HG03175 (cell line): ENCODE results near the gene RLF.

Experiments used
- ATAC-seq: cut with Tn5 transposase; IDR thresholded peaks from one replicate; pipeline ENCODE4 v1.9.1; 2021; ENCODE audit warnings: mild to moderate bottlenecking, moderate library complexity; ENCODE audit not compliant: unreplicated experiment

RLF gene, protein sequence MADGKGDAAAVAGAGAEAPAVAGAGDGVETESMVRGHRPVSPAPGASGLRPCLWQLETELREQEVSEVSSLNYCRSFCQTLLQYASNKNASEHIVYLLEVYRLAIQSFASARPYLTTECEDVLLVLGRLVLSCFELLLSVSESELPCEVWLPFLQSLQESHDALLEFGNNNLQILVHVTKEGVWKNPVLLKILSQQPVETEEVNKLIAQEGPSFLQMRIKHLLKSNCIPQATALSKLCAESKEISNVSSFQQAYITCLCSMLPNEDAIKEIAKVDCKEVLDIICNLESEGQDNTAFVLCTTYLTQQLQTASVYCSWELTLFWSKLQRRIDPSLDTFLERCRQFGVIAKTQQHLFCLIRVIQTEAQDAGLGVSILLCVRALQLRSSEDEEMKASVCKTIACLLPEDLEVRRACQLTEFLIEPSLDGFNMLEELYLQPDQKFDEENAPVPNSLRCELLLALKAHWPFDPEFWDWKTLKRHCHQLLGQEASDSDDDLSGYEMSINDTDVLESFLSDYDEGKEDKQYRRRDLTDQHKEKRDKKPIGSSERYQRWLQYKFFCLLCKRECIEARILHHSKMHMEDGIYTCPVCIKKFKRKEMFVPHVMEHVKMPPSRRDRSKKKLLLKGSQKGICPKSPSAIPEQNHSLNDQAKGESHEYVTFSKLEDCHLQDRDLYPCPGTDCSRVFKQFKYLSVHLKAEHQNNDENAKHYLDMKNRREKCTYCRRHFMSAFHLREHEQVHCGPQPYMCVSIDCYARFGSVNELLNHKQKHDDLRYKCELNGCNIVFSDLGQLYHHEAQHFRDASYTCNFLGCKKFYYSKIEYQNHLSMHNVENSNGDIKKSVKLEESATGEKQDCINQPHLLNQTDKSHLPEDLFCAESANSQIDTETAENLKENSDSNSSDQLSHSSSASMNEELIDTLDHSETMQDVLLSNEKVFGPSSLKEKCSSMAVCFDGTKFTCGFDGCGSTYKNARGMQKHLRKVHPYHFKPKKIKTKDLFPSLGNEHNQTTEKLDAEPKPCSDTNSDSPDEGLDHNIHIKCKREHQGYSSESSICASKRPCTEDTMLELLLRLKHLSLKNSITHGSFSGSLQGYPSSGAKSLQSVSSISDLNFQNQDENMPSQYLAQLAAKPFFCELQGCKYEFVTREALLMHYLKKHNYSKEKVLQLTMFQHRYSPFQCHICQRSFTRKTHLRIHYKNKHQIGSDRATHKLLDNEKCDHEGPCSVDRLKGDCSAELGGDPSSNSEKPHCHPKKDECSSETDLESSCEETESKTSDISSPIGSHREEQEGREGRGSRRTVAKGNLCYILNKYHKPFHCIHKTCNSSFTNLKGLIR (N-terminal part only)

DNA sequence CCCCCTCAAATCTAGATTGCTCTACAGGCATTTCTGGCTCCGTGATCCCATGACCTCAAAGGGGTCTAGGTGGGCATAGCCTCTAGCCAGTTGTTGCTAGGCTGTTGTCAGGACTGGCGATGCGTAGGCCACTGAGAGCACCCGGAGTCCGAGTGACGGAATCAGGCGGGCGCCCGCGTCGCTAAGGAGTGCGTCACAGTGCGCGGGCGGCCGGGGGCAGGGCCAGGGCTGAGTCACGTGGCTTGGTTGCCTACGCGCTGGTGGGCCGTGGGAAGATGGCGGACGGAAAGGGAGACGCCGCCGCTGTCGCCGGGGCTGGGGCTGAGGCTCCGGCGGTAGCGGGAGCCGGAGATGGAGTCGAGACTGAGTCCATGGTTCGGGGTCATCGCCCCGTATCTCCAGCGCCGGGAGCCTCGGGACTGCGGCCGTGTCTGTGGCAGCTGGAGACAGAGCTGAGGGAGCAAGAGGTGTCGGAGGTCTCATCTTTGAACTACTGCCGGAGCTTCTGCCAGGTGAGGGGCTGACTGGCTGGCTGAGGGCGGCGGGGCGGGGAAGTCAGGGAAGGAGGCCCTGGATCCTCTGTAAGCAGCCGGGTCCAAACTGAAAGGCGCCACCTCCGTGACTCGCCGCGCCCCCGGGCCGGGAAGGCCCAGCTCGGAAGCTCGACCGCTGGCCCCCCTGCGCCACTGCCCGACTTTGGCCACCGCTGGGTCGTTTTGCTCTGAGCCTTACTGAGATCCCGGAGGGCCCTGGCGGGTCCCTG lies at the start of gene RLF:
Gene RLF, plus strand, starts transcription at position 263 of the 763 bp plus-strand sequence. Its CDS starts 13 bp downstream, at position 276.
- ATAC-seq = peak; percentile 96

DNA sequence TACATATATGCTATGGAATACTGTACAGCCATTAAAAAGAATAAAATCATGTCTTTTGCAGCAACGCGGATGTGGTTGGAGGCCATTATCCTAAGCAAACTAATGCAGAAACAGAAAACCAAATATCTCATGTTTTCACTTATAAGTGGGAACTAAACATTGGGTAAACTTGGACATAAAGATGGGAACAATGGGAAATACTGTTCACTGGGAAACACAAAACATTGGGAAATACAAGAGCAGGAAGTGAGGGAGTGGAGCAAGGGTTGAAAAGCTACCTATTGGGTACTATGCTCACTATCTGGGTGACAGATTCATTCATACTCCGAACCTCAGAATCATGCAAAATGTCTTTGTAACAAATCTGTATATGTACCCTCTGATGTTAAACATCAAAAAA lies 46.8 kb upstream of the RLF start:
- ATAC-seq = no peak

DNA sequence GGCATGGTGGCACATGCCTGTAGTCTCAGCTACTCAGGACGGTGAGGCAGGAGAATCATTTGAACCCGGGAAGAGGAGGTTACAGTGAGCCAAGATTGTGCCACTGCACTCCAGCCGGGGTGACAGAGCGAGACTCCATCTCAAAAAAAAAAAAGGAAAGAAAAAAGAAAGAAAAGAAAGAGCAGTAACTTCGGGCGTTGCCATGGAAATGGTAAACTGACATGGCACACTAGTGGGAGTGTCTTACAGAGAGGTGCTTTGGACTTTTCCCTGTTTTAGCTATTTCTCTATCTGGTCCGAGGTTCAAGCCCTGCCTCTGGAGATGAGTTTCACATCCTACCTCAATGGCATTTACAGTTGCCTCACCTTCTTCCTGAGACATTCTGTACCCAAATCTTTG lies 41.1 kb upstream of the RLF start:
- no peak for ATAC-seq

DNA sequence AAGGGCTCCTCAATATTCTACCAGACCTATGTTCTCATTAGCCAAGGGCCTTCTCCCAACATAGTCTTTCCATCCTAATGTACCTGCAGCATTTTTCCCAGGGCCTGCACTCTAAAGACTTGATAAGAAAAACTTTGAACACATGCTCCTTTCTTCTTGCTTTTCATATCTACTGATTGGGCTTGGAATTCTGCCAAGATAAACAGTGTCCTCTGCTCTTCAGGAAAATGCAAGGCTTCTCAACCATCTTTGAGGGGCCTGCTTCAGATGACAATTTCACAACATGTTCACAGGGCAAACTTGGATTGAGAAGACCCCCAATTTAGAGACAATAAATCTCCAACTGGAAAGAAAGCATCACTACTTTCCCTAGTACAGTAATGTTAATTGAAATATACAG lies 38.3 kb upstream of the RLF start:
- ATAC-seq = no peak

DNA sequence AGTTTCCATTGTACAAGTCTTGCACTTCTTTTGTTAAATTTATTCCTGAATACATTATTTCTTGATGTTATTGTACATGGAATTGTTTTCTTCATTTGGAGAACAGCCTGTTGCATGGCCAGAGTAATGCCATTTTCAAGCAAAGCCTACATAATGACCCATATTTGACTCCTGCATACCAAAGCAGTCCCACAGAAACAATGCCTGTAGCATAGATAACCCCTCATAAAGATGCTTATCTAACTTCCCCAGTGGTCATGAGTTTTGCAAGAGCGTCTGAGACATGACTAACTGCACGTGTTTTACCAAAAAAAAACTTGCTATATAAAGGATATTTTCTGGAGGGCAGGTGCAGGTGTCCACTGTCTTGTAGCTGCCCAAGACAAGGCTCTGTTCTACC lies 30.3 kb upstream of the RLF start:
- ATAC-seq = no peak

DNA sequence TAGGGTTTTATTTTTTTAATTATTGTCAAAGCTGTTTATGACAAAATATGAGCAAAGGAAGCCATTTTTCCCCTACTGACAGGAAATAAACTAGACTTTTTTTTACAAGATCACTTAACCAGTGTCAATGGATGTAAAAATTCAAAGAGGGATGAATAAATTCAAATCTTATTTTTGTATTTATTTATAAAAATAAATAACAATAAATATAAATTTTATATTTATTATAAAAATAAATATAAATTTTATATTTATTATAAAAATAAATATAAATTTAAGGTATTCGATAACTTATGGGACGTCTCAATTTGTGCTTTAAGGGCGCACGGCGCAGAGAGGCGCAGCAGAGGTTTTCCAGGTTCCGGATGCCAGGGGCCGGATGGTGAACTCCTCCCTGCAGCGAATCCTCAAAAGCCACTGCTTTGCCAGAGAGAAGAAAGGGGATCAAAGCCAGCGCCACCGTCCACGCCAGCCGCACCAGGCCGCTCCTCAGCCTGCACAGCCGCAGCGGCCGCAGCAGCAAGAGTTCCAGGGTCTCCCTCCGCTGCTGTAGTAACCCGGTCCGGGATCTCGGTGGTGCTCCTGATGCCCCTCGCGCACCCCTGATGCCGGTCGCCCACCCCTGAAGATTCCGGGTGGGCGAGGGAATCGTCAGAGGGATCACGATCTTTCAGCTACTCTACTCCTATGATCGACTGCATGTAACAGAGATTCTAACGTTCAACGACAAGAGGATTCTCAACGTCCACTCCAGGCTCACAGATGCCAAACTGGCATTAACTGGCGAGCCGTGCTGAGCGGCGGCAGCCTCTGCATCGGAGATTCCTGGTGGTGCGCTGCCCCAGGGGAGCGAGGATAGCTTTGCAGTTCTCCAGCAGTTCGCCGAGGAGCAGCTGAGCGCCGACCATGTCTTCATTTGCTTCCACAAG lies 28.5 kb upstream of the RLF start:
- no peak for ATAC-seq

DNA sequence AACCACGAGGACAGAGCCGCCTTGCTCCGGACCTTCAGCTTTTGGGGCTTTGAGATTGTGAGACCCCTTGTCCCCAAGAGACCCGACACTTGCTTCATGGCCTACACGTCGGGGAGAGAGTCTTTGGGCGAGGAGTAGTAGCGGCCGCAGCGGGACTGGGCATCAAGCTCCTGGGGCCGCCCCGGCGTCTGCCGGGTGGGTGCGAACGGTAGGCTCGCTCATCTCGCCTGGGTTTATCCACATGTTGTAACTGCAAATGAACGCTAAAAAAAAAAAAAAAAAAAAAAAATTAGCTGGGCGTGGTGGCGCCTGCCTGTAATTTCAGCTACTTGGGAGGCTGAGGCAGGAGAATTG lies 27.9 kb upstream of the RLF start:
- ATAC-seq = no peak

DNA sequence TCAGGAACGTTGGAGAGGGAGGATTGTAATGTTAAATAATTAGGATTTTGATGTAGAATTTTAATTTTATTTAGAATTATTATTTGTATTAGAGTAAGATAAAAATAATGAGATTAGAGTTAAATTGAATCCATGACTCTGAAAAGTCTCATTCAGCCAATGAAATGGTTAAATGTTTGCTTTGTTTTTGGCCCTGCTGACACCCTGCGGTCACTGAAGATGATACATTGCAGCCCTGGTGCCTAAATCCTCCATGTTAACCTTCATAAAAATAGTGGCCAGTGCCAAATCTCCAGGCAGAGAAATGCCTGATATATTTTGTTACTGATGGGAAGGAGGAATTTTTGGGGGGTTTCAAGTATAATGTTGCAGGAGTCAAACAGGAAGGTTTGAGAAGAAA lies 27.3 kb upstream of the RLF start:
- ATAC-seq = no peak

DNA sequence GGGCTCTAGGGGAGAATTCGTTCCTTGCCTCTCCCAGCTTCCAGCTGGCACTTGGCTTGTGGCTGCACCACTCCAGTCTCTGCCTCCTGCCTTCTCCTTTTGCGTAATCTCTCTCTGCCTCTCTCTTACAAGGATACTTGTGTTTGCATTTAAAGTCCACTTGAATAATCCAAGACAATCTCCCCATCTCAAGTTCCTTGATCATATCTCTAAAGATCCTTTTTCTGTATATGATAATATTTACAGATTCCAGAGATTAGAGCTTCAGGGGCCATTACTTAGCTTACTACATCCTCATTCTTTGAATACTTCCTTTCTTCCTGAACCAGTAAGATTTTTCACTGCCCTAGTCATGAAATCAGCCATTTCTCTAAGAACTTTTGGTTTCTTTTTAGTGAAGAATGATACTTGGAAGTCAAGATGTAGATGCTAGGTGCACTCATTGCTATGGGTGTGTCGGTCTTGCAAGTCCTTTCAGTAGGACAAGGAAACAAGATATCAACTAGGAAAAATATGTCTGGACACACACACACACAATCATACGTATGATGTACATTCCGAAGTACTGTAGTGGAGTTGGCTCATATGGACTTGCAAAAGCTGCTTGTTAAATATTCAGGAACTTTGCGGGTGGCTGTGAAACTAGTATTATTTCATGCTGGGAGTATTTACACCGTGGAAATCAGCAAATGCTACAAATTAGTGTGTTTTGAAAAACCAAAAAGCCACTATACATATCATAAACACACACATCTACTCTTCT lies 20.8 kb upstream of the RLF start:
- no peak for ATAC-seq

DNA sequence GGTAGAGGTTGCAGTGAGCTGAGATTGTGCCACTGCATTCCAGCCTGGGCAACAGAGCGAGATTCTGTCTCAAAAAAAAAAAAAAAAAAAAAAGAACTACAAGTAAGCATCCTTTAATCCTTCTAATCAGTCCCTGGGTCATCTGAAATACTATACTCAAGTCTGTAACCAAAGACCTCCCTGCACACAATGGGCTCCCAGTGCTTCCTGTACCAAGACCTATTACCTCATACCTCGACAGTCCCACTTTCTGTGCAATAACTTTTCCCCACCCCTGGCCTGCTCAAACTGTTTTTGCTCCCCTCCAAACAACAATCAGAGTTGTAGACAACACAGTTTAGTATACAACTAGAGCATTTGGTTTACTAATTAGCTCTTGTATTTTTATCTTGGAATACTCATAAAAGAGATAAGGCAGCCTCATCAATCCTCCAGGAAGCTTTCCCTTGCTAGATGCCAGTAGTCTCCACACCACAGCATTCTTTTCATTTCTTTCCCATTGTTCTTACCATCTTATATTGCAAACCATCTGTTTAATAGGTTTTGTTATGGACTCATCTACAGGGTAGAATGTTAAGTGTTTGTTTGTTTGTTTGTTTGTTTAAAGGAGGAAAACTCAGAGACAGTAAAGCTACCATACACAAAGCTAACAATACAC lies 19.2 kb upstream of the RLF start:
- ATAC-seq = no peak

DNA sequence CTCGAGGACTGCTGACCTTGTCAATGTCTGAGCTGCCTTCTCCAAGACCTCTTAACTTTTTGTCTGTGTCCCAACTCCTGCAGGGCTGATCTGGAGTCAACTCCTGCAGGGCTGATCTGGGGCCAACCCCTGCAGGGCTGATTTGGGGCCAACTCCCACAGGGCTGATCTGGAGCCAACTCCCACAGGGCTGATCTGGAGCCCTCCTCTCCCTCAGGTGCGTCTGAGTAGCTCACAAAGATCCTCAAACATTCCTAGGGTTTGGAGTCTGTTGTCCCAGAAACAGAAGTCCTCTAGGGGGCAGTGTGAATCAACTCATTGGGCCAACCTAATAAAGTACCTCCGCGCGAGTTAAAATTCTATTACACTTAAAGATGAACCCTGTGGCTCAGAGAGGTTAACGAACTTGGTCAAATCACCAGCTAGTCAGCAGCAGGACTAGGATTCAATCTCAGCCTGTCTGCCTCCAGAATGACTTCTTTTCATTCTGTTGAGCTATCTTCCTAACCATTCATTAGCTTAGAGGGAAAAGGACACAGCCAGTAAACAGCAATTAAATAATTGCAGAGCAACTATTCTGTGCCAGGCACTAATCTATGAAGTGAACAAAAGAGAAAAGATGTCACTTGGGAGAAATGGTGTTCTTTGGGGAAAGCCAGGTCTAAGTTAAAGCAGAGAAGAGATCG lies 17.2 kb upstream of the RLF start:
- no peak for ATAC-seq

DNA sequence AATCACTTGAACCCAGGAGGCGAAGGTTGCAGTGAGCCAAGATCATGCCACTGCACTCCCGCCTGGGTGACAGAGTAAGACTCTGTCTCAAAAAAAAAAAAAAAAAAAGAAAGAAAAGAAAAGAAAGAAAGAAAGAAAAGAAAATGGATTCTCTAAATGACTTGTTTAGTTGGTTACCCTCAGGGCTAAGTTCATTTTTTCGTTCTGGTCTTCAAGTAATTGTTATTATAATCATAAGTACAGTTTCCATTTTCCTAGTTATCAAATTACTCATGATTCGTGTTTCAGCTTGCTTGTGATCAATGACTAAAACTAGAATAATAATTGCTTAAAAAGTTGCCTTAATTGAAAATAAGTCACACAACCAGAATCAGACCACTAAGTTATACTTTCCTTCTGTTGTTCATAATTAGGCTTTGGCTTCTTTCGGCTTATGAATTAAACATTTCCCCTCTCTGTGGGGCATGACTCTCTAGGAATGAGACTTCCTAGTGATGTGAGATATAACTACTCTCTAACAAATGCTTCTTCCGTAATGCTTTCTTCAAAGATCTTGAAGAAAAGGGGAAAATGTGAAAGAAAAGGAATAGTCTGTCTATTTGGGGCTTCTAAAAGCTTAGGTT lies 9.6 kb upstream of the RLF start:
- ATAC-seq = no peak

DNA sequence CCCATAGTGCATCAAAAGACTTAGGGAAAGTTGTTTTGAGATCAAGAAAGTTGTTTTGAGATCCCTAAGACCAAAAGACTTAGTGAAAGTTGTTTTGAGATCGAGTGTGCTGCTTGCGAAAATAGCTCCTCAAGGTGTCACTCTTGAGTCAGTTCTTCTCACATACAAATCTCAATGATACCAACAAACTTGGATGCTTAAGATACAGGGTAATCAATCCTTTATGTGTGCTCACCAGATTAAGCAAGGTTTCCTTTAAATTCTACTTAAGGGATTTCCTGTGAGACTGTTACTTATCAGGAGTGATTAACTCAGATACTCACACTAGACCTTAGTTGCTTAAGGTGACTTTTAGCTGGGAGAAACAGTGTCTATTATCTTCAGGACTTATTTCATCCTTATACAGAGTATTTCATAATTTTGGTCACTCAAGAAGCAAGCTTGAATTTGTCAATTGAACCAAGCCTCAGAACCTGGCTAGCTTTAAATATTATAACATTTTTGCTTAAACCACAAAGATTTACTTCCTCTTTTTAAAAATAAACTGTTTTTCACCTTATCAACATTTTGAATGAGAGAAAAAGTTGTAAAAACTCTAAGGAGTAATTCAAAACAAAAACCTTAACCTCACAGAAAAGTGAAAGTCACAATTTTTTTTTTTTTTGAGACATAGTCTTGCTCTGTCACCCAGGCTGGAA lies 8.0 kb upstream of the RLF start:
- peak; percentile 67 for ATAC-seq

DNA sequence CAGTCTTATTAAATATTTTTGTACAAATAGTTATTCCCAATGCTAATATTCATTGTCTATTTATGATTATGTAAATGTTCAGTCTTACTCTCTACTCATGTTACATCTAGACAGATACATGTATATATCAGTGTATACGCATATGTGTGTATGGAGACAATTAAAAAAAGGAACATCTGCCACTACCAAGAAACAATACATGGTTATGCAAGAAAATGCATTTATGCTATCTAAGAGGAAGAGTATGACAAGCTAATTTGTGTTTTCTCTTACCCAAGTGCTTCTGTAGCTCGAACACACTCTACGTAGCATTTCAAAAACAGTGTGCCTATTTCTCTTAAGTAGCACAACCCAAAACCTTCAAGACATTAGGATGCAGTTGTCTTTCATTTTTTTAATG lies 6.1 kb upstream of the RLF start:
- ATAC-seq = no peak

DNA sequence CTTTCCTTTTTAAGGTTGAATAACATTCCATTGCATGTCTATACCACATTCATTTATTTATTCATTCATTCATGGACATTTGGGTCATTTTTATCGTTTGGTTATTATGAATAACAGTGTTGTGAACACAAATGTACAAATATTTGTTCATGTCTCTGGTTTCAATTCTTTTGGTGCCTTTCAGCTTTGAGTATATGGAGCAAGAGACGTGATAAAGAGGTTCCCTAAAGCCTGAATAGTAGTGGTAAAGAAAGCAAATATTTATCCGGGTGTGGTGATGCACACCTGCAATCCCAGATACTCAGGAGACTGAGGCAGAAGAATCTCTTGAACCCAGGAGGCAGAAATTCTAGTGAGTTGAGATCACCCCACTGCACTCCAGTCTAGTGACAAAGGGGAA lies 5.3 kb upstream of the RLF start:
- no peak for ATAC-seq

DNA sequence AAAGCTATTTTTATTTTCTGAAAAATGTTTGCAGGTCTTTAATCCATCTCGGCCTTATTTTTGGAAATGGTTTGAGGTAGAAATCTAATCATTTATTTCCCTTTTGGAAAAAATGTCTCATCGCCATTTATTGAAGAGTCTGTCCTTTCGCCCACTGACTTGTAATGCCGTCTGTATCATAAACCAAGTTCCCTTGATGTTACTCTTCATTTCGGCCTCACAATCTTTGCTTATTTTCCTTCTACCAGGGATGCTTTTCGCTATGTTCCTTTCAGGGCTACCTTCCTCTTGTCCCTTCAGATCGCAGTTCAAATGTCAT lies 422 bp upstream of the RLF start:
- ATAC-seq = no peak

DNA sequence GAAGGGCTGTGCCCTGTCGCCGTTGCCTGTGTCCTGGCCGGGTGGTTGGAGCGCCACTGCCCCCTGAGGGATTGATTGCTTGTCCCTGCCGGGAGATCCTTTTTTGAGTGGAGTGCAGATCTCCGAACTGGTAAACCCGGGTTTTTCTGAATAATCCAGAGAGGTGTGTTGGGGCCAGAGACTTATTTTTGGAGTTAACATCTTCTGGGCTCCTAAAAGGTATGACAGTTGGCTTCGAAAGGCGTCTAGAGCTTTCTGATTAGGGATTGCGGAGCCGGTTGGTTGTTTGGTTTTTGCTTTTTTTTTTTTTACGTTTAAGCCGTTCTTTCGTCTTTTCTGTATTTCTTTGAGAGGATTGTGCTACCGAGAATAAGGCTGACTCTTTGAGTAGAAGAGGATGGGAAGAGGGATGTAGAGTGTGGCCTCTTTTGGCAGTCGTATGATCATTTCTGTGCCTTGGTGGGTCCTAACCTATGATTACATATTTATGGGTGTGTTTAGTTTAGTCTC lies 756 bp downstream of the RLF start:
- no peak for ATAC-seq
